Fibroblast of gingiva (primary cell): Measurements from ENCODE around the gene PDIA5.

Source experiments
- DNase-seq: peaks from one replicate; pipeline ENCODE4 v3.0.0-alpha.2; 2011; ENCODE audit warnings: low read depth

PDIA5 gene

DNA sequence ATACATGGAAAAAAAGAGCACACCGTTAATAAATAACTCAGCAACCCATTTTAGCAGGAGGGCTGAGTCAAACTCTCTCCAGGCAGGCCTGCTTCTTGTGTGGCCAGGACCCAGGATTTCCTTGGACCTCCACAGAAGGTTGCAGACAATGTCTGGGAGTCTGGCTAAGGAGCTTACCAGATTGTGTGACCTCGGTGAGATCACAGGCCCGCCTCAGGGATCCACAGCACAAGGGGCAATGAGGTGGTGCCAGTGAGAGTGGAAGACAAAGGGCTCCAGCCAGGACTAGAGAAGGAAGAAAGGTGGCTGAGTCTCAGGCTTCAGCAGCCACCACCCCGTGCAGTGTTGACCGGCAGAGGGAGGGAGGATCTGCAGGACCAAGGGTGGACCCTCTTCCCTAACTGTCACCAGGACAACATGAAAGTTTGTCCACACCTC, 102.7 kb downstream of the PDIA5 start:
- no peak for DNase-seq

DNA sequence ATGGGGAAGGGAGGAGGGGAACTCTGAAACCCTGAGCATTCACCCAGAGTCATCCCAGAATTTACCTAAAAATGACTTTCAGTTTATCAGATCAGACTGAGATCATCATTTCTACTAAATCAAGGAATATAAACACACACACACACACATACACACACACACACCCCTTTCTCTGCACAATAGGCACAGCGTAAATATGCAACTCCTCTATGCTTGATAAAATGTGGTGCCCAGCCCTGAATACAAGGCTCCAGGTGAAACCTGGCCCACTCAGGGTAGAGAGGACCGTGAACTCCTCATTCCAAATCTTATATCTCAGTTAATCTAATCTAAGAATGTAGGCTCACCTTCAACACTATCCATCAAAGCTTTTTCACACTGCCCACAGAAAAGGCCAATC, 103.1 kb downstream of the PDIA5 start:
- no peak for DNase-seq

DNA sequence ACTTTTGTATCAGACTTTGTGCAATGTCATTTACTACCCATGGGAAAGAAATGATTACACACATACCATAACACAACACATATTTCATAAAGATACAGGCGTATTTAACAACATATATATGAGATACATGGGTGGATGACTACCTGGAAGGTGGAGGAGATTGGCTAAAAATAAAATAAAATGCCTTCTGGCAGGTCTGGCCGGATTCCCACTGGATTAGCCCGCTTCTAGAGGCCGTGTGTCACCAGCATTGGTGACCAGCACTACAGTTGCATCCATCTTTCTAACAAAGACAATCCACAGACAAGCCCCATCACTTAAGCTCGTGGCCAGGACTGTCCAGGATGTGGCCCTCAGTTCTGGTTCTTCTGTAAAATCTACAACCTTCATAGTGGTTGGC, 114.0 kb downstream of the PDIA5 start:
- DNase-seq, result no peak

DNA sequence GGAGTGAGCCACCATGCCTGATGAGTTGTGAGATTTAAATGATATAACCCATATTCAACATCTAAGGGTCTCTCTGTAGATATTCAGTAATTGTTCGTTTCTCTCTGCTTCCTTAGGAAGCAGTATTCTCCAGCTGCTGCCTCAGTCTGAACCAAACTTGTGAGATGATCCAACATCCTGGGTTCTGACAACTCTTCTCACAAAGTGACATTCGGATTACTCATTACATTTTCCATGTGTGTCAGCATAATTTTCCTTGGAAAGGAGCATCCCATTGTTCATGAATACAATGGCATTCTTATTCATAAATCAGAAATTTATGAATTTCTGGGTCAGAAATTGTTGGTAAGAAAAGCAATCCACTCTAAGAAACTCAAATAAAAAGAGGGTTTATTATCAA, 119.9 kb downstream of the PDIA5 start:
- DNase-seq, result no peak

DNA sequence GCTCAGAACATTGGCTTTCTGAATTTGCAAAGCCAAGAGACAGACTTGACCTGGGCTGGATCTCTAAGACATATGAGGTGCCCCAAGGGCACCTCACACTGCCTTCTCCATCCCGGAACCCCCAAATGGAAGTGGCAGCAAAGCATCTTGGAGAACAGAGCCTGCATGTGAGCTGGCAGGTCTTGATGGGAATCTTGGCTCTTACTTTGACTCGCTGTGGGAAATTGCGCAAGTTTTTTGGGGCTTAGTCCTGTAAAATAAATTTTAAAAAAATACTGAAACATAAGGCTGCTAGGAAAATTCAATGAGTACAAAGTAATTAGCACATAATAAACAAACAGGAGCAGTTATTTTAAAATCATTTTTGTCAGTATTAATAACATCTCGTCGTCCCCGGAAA, 121.2 kb downstream of the PDIA5 start:
- DNase-seq, result peak; percentile 19

DNA sequence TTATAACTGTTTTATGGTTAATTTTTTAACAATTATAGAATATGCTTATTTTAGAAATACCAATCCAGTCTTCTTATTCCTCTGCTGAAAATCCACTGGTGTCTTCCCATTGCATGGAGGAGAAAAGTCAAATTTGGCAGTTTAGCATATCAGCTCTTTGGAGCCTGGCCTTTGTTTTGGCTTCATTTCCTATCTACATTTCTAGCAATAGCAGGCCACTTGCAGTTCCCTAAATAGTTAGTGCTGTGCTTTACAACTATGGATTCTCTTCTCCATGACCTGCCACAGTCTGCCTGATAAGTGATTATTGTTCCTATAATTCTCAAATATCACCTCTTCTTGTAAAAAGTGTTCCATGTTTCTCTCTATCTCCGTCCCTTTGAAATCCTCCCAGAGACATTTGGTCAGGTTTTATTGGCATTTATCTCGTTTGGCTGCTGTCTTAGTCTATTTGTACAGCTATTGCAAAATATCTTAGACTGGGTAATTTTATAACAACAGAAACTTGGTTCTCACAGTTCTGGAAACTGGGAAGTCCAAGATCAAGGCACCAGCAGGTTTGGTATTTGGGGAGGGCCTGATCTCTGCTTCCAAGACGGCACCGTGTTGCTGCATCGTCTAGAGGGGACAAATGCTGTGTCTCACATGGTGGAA, 126.8 kb downstream of the PDIA5 start:
- DNase-seq, result no peak

DNA sequence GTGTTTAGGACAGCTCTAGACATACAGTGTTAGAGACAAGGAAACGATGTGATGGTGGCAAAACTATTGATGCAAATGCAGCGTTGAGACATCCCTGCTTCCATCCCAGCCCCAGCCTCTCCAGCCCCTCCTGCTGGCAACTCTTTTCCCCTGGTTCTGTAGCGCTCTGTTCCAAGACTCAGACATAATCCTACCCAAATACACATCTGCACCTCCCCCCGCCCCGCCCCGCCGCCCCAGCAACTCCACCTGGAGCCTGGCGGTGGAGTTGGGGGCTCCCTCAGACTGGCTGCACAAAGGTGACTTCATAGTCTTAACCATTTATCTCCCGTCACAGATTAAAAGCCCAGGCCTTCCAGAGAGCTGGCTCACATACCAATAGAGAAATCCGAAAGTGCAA, 127.7 kb downstream of the PDIA5 start:
- DNase-seq, result no peak

DNA sequence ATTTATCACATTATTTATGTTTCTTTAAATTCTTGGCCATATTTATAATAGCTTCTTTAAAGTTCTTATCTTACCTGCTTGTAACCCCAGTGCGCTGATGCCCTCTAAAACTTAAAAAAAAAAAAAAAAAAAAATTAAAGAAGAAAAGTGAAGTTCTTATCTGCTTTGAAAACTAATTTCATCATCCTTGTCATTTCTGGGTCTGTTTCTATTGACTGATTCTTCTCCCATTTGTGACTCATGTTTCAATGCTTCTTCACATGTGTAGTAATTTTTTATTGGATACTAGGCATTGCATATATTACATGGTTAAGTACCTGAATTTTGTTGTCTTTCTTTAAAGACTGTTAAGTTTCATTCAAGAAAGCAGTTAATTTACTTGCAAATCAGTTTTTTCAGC, 131.5 kb downstream of the PDIA5 start:
- no peak for DNase-seq

DNA sequence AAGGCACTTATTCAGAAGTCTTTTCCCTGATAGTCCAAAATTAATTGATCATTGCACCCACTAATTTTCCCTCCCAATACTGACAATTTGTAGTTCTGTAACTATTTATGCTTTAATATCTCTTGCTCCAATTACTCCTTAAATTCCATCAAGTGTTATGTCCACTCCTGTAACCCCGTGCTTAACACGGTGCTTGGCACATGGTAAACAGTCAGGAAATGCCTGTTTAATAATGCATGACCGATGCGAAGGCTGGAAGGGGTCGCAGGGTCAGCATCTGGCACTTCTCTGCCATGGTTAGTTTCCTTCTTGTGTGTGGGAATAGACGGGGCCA, 134.4 kb downstream of the PDIA5 start:
- no peak for DNase-seq

DNA sequence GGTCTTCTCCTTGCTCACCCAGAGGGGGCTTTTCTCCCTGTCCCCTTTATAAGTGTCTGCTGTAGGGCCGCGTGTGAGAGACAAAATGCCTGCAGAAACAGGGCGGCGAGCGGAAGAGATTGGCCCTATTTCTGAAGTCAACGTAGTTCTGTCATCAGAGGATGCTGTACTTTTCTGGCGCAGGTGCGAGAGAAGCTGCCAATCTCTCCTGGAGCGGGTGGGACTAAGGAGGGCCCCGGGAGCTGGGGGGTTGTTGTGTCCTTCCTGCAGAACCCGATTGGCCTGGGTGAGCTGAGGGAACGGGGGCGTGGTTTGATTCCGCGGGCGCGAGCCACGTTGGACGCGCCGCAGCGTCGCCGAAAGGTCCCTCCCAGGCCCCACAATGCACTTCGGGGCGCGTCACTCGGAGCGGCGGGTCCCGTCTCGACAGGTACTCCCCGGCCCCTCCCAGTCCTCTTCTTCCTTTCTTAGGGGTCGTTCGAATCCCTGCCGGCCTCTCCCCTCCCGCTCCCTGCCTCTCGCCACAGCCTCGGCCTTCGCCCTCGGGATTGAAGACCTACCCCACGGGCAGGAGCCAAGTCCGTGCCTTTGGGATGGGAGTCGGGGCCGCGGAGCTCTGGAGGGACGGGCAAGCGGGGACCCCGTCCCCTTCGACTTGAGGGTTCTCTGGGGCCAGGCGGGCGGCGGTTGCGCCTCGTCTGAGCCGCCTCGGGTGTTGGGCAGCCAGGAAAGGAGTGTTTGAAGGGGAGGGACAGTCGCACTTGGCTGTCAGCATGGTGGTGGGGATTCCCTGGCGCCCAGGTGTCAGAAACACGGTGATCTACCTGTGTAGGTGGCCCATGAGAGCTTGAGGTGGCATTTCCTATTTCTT, 135.0 kb downstream of the PDIA5 start, which contains the start of gene SEC22A:
SEC22A (plus strand) TSS at position 387 of the 871 bp plus-strand sequence. CDS start 7,275 bp downstream, outside the sequence.
- peak; percentile 88 for DNase-seq

DNA sequence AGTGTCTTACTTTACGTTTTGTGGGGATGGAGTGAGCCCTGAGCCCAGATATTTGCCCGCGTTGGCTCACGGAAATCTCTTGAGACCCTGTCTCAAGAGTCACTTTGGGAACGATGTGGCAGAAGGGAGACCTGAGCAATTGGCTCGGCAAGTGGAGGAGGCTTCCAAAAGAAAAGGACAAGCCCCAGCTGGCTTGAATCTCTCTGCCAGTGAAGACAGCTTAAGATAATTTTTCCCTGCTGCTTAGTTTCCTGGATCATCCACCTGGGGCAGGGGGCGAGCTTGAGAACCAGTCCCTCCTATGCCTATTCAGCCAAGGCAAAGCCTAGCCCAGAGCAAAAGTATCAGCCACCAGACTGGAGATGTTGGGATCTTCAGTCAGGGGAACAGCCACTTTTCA, 135.6 kb downstream of the PDIA5 start:
- no peak for DNase-seq
